HG03175 (cell line): ENCODE data around the gene KRTAP5-9.
"Not testable (repeated sequence)": the region's sequence is repeated elsewhere in the genome, so short reads cannot be mapped to it uniquely, and the experiment has no call there.

Source experiments
- ATAC-seq: cut with Tn5 transposase; IDR thresholded peaks from one replicate; pipeline ENCODE4 v1.9.1; 2021; ENCODE audit warnings: mild to moderate bottlenecking, moderate library complexity; ENCODE audit not compliant: unreplicated experiment

The KRTAP5-9 gene

DNA sequence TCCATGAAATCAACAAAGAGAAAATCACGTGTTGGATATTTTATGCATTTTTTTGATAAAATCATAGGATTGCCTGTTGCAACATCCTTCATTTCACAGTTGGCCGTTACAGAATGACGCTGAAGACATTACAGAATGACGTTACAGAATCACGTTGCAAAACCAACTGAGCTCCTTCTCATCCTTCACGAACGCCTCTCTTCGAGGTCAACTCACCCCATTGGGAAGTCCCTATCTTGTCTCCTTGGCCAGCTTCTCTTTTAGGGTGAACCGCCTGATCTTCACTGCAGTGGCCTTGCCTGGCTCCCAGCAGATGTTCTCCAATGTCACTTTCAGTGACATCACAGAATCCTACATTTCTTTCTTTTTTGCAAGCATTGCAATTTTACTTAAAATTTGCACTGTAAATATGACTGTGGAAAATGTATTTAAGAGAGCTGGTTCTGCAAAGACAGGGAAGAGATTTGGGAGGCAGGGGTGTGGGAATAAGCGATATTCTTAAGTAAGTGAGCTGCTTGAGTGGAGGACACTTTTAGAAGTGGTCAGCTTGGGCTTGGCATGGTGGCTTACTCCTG lies 16.1 kb upstream of the KRTAP5-9 start:
- ATAC-seq, result no peak

DNA sequence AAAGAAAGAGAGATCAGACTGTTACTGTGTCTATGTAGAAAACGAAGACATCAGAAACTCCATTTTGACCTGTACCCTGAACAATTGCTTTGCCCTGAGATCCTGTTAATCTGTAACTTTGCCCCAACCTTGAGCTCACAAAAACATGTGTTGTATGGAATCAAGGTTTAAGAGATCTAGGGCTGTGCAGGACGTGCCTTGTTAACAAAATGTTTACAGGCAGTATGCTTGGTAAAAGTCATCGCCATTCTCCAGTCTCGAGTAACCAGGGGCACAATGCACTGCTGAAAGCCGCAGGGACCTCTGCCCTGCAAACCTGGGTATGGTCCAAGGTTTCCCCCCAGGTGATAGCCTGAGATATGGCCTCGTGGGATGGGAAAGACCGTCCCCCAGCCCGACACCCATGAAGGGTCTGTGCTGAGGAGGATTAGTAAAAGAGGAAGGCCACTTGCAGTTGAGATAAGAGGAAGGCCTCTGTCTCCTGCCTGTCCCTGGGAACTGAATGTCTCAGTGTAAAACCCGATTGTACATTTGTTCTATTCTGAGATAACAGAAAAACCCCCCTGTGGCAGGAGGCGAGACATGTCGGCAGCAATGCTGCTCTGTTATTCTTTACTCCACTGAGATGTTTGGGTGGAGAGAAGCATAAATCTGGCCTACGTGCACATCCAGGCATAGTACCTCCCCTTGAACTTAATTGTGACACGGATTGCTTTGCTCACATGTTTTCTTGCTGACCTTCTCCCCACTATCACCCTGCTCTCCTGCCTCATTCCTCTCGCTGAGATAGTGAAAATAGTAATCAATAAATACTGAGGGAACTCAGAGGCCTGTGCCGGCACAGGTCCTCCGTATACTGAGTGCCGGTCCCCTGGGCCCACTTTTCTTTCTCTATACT lies 13.3 kb upstream of the KRTAP5-9 start:
- ATAC-seq, result not testable (repeated sequence)

DNA sequence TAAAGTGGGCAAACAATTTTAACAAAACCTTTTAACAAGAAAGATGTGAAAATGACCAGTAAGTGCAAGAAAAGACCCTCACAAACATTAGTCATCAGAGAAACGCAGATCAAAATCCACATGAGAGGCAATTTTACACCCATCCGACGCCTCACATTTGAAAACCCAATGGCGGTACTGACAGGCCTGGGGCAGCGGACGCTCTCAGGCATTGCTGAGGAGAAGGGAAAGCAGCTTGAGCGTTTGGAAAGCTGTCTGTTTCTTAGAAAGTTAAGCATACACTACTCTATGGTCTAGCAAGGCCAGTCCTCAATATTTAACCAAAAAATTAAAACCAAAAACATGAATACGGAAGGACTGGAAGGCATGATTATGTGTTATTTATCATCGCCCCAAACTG lies 12.4 kb upstream of the KRTAP5-9 start:
- no peak for ATAC-seq

DNA sequence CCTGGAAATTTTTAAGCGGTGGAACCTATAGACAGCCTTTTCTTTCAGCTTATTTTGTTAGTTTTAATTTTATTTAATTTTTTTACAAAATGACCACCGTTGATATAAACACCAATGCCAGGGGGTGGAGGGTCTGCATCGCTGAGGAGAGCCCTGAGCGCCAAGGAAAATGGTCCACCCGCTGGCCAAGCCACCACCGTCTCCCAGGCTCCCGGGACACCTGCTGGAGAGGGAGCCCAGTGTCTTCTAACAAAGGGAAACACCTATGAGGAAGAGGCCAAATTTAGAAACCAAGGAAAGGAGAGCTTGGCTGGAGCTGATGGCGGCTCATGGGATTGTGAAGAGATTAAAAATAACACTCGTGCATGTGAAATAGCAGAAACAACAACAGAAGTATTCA lies 10.7 kb upstream of the KRTAP5-9 start:
- ATAC-seq, result no peak

DNA sequence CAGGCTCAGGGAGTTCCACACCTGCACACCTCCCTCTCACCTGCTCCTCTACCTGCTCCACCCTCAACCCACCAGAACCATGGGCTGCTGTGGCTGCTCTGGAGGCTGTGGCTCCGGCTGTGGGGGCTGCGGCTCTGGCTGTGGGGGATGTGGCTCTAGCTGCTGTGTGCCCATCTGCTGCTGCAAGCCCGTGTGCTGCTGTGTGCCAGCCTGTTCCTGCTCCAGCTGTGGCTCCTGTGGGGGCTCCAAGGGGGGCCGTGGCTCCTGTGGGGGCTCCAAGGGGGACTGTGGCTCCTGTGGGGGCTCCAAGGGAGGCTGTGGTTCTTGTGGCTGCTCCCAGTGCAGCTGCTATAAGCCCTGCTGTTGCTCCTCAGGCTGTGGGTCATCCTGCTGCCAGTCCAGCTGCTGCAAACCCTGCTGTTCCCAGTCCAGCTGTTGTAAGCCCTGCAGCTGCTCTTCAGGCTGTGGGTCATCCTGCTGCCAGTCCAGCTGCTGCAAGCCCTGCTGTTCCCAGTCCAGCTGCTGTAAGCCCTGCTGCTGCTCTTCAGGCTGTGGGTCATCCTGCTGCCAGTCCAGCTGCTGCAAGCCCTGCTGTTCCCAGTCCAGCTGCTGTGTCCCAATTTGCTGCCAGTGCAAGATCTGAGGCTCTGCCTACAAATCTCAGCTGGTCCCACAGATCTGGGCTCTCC lies 10.1 kb upstream of the KRTAP5-9 start, which contains the start of gene KRTAP5-8:
Gene KRTAP5-8 (plus strand): TSS at position 49 of the 689 bp plus-strand sequence. CDS start 31 bp downstream, at position 80.
- not testable (repeated sequence) for ATAC-seq

DNA sequence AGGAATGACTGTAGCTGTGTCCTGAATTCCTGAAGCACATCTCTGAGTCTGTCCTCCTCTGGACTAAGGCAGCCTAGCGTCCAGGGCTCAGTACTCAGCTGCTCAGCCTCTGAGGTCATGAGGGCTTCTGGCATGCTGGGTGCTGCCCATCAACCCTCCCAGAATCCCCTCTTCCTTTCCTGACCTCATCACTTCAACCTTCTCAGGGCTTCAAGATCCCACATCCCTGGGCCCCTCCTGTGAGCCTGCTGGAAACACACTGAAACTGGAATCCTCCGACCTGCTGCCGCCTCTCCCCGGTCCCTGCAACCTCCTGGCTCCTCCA lies 9.6 kb upstream of the KRTAP5-9 start:
- ATAC-seq, result no peak

DNA sequence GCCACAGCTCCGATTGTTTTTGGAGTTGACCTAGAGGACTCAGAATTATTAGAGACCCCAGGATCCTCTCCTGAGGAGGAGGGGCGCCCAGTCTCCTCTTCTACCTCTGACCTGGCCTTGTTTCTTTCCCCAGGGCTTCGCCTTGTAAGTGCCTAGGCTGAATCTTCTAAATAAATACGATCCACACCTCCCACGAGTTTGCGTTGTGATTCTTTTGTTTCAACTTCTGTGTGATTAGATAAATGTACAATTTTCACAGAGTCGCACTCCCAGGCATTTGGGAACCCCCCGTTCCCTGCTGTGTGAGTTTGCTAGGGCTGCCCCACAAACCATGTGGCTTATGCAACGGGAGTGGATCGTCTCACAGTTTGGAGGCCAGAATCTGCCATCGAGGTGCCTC lies 9.2 kb upstream of the KRTAP5-9 start:
- ATAC-seq, result no peak

DNA sequence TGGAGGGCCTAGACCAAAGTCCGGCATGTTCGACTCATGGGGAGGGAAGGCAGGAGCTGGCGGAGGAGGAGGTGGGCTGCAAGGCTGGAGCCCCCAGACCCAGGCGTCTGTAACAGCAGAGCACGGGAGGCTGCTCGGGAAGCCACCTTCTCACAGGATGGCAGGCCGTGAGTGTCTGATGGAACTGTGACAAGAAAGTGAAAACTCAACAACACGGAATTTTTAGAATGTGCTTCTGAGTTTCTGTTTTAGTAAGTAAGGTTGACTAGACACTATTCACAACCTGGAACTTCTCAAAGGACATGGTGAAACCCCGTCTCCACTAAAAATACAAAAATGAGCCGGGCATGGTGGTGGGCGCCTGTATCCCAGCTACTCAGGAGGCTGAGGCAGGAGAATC lies 8.2 kb upstream of the KRTAP5-9 start:
- not testable (repeated sequence) for ATAC-seq

DNA sequence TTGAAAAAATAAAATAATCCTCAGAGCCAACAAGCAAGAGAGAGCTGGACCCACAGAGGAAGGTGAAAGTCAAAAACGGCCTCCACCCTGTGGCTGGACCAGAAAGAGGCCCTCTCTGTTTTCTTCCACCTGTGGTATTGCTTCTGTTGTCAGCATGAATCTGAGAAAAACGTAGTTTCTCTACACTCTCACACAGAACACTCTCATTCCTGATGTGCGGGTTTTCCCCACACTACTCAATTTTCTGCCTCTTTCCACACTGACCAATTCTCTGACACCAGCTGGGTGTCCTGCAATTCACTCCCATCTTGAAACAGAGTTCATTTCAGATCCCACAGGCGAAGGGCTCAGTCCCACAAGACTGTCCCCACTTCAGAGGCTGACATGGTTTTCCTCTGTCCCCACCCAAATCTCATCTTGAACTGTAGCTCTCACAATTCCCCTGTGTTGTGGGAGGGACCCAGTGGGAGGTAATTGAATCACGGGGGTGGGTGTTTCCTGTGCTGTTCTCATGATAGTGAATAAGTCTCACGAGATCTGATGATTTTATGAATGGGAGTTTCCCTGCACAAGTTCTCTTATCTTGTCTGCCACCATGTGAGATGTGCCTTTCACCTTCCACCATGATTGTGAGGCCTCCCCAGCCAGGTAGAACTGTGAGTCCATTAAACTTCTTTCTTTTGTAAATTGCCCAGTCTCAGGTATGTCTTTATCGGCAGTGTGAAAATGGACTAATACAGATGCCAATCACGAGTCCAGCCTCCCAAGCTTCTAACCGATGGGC lies 7.5 kb upstream of the KRTAP5-9 start:
- not testable (repeated sequence) for ATAC-seq

DNA sequence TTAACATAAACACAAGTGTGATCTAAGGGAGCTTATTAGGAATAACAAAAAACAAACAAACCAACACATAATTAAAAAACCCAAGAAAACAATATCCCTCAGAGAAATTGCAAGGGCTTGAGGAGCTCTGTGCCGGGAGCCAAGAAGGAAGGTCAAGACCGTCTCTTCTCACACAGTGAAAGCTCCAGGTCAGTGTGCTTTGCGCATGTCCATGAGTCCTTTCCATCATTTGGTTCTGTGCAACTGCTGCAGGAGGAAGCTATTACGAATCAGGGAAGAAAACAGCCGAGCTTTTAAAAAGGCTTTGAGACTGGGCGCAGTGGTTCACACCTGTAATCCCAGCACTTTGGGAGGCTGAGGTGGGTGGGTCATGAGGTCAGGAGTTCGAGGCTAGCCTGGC lies 5.8 kb upstream of the KRTAP5-9 start:
- no peak for ATAC-seq

DNA sequence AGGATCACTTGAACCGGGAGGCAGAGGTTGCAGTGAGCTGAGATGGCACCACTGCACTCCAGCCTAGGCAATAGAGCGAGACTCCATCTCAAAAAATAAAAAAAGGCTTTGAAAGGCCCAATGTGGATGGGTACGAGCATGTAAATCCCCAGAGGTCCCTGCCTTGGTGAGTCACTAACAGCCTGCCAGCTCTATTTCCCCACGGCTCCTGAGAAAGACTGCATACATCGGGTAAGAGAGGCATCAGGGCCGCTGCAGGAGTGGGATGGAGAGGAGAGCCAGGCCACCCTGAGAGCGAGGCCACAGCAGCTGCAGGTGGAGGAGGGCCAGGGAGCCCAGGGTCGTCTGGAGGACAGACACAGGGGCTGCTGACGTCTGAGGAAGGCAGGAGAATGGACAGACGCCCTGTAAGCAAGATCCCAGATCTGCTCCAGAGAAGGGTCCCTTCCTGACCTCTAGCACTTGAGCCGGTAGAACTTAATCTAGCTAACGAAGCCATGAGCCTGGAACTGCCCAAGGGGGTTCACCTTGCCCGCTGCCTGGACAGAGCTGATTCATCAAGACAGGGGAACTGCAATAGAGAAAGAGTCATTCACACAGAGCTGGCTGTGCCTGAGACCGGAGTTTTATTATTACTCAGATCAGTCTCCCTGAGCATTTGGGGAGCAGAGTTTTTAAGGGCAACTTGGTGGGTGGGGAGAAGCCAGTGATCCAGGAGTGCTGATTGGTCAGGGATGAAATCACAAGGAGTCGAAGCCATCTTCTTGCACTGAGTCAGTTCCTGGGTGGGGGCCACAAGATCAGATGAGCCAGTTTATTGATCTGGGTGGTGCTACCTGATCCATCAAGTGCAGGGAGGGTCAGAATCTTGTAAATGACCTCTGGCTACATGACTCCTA lies 5.1 kb upstream of the KRTAP5-9 start:
- no peak for ATAC-seq

DNA sequence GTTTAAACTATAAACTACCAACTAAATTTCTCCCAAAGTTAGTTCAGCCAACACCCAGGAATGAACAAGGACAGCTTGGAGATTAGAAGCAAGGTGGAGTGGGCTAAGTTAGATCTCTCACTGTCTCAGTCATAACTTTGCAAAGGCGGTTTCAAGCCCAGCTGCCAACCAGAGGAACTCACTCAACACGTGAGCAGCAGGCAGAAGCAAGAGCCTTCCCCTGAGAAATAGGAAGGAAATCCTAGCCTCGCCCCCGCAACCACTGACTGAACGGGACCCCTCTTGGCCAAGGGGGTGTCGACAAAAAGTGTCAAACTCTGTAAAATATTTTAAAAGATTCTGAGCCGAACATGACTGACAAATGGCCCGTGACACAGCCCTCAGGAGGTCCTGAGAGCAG lies 4.4 kb upstream of the KRTAP5-9 start:
- ATAC-seq, result no peak

DNA sequence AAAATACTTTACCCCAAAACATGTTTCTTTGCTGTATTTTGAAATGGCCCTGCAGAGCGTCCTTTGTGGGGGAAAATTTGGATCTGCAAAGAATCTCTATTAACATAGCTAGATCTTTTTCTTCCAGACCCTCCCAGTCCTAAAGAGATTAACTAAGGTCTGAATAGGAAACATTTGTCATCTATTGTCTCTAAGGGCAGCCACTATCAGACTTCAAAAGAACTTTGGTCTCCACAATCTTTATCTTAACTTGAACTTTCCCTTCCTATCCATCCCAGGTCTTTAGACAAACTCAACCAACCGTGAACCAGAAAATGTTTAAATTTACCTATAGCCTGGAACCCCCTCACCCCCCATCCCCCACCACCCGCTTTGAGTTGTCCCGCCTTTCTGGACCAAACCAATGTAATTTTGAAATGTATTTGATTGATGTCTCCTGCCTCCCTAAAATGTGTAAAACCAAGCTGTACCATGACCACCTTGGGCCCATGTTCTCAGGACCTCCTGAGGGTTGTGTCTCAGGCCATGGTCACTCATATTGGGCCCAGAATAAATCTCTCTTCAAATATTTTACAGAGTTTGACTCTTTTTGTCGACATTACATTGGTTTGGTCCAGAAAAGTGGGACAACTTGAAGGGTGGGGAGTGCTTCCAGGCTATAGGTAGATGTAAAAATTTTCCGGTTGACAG lies 3.5 kb upstream of the KRTAP5-9 start:
- ATAC-seq, result no peak

DNA sequence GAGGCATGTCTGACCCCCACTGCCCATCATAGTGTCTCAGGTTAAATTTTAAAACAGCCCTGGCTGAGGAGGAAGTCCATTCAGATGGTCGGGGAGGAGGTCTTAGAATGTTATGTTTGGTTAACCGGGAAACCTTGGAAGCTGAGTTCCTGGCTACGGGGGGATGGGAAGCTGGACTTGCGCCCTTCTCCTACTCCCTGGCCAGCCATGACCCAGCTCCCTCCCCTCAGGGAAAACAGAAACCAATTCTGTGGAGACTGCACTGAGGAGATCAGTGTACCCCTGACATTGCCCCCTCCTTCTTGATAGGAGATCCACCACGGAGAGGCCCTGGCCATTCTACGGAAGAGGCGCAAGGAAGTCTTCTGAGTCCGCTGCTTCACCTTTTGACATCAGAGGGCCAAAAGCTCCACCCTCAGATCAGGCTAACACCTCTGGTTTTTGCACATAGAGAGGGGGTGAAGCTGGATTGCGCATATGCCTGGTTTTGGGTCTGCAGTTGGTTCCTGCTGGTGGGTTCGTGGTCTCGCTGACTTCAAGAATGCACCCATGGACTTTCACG lies 2.7 kb upstream of the KRTAP5-9 start:
- no peak for ATAC-seq

DNA sequence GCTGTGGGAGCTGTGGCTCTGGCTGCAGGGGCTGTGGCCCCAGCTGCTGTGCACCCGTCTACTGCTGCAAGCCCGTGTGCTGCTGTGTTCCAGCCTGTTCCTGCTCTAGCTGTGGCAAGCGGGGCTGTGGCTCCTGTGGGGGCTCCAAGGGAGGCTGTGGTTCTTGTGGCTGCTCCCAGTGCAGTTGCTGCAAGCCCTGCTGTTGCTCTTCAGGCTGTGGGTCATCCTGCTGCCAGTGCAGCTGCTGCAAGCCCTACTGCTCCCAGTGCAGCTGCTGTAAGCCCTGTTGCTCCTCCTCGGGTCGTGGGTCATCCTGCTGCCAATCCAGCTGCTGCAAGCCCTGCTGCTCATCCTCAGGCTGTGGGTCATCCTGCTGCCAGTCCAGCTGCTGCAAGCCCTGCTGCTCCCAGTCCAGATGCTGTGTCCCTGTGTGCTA lies 514 bp downstream of the KRTAP5-9 start:
- no peak for ATAC-seq

DNA sequence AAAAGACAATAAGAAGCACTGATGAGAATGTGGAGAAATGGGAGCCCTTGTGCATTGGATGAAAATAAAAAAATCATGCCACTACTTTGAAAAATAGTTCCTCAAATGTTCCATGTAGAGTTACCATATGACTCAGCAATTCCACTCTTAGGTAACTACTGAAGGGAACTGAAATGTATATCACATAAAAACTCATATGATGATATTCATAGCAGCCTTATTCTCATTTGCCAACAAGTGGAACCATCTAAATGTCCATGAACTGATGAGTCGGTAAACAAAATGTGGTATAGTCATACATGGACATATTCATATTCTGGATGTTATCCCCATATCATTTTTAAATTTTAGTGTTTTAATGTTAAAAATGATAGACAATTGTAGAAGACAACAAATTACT lies 3.5 kb downstream of the KRTAP5-9 start:
- no peak for ATAC-seq

DNA sequence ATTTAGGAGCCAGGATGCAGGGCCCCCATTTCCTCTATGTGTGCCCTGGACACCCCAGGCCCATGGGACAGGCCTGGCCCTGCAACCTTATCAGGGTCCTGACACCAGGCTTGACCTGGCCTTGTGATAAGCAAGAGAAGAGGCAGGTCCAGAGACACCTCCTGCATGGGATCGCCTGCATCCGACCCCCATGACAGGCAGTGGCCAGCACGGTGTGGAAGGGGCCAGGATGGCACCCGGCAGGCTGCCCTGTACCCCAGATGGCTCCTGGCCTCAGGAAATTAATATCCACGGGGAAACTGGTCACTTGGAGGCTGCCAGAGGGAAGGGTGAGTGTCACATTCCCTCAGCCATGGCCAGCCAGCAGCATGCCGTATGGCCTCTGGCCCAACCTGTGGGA lies 6.8 kb downstream of the KRTAP5-9 start:
- ATAC-seq, result no peak

DNA sequence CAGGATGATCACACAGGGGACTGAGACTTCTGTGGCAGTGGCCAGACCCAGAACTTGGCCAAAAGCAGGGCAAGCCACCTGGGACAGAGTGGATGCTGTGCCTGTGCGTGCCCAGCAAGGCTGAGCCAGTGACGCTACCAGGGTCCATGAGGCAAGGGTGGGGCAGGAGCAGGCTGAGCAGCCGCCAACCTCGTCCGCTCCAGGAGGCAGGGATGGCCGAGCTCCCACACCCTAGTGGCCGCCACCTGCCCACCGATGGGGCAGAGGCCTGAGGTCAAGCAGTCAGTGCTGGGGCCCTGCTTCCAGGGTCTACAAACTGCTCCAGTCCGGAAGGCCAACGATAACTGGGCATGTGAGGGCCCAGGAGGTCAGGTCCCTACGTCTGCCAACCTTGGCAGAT lies 7.3 kb downstream of the KRTAP5-9 start:
- ATAC-seq, result no peak

DNA sequence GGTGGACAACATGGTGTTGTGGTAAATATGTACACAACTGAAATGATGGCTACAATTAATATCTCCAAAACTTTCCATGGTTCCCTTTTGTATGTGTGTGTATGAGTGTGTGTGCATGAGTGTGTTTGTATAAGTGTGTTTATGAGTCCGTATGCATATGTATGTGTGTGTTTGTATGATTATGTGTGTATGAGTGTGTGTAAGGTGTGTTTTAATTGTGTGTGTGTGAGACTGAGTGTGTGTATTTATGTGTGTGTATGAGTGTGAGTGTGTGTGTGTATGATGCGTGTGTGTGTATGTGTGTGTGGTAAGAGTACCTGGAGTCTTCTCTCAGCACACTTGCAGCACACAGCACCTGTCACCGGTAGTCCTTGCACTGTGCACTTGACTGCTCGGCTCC lies 7.8 kb downstream of the KRTAP5-9 start:
- ATAC-seq, result no peak
